ACC112 (cell line): ENCODE results near the gene NTNG1.

Experiments
- H2AFZ ChIP-seq: fragments of 200-600 bp; sonication (generic); one replicate; pipeline ENCODE4 v1.6.0; 2017; ENCODE audit warnings: antibody characterized with exemption, low read length; ENCODE audit not compliant: unreplicated experiment
- H3K27ac ChIP-seq: fragments of 200-600 bp; sonication (generic); 2 replicates; pipeline ENCODE4 v1.5.1; 2014; ENCODE audit warnings: low read depth, mild to moderate bottlenecking, antibody characterized with exemption, low read length, moderate library complexity
- H3K27me3 ChIP-seq: fragments of 200-600 bp; sonication (generic); 2 replicates; pipeline ENCODE4 v1.6.1; 2014; ENCODE audit warnings: mild to moderate bottlenecking, antibody characterized with exemption, low read length, moderate library complexity, mixed read lengths; ENCODE audit not compliant: insufficient read depth
- H3K36me3 ChIP-seq: fragments of 200-600 bp; sonication (generic); 2 replicates; pipeline ENCODE4 v1.6.1; 2016; ENCODE audit warnings: mild to moderate bottlenecking, antibody characterized with exemption, low read length, moderate library complexity, mixed read lengths; ENCODE audit not compliant: insufficient read depth
- H3K4me1 ChIP-seq: fragments of 200-600 bp; sonication (generic); one replicate; pipeline ENCODE4 v1.6.1; 2016; ENCODE audit warnings: low read length, mixed read lengths; ENCODE audit not compliant: insufficient read depth, unreplicated experiment, control insufficient read depth
- H3K4me3 ChIP-seq: fragments of 200-600 bp; sonication (generic); 2 replicates; pipeline ENCODE4 v1.5.1; 2014; ENCODE audit warnings: mild to moderate bottlenecking, low read depth, low read length
- H3K79me2 ChIP-seq: fragments of 200-600 bp; sonication (generic); one replicate; pipeline ENCODE4 v1.6.0; 2016; ENCODE audit warnings: low read length; ENCODE audit not compliant: control insufficient read depth, unreplicated experiment, insufficient read depth

The NTNG1 gene

DNA sequence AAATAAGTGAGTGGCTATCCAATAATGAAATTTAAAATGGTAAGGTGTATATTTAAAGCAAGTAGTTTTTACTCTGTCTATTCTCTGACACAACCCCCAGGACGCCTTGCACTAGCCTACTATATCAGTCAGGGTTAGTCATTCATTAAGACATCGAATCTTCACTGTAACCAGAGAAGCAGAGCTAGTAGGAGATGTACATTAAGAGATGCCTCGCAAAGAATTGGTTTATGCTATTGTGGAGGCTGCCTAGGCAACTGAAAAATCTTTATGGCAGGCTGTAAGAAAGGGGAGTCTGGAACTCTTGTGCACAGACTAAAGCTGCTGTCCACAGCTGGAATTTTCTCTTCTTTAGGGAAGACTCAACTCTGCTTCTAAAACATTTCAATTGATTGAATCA is 28.8 kb downstream of the NTNG1 start:
- H3K4me1 ChIP-seq = no peaks in the 10 kb centered on the region
- no peaks in the 10 kb centered on the region for H3K27me3 ChIP-seq
- H3K4me3 ChIP-seq = no peak overlapping the region
- no peak overlapping the region for H3K27ac ChIP-seq
- H2AFZ ChIP-seq = no peak overlapping the region
- no peaks in the 10 kb centered on the region for H3K36me3 ChIP-seq
- H3K79me2 ChIP-seq = no peaks in the 10 kb centered on the region

DNA sequence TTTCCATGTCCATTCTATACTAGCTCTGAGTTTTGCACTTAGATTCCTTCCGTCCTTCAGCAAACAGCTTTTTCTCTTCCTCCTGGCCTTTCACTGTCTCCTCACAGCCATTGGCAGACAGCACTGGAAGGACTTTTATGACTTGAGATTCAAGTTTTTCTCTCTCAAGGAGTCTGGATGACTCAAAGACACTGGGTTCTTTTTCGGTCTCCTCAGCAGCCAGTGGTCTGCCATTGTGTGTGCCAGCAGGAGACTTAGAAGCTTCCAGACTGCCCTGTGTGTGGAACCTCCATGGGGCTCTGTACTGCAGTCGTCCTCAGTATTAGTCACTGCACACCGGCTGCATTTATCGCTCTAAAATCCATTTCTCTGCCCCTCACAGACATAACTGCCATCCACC is 30.5 kb downstream of the NTNG1 start:
- Histone ChIP-seq H3K4me1 (no peaks in the 10 kb centered on the region), H3K36me3 (no peaks in the 10 kb centered on the region), H3K27me3 (no peaks in the 10 kb centered on the region), H2AFZ (no peak overlapping the region), H3K79me2 (no peaks in the 10 kb centered on the region), H3K27ac (no peak overlapping the region), H3K4me3 (no peak overlapping the region)

DNA sequence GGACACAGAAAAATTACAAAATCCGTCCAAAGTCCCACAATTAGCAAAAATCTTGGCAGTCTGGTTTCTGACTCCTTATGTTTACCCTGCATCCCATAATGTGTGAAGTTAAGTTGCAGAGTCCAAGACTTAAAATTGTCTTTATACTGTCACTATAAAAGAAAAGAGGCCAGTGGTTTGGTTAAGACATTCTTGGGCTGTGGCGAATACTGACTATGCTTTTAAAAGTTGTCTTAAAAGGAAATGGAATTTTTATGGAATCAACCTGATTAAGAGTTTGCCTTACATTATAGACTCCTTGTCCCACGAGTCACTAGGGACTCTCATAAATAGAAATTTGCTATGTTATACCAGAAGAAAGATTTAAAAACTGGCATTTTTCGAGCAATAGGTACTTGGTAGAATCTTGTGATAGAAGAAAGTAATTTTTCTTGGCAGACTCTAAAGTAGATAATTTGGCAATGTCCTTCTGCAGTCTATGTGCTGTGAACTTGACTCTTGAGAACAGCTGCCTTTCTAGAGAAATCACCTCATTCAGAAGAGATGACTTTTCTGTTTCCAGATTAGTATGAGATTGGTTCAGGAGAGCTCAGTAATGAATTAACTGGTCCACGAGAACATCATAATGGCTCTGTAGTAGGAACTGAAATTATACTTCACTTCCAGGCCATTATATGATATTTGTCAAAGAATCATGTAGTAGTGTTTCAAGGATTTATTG is 31.8 kb downstream of the NTNG1 start:
- Histone ChIP-seq H2AFZ (no peak overlapping the region), H3K4me3 (no peak overlapping the region), H3K27me3 (no peaks in the 10 kb centered on the region), H3K79me2 (no peaks in the 10 kb centered on the region), H3K27ac (no peak overlapping the region), H3K36me3 (no peaks in the 10 kb centered on the region), H3K4me1 (no peaks in the 10 kb centered on the region)

DNA sequence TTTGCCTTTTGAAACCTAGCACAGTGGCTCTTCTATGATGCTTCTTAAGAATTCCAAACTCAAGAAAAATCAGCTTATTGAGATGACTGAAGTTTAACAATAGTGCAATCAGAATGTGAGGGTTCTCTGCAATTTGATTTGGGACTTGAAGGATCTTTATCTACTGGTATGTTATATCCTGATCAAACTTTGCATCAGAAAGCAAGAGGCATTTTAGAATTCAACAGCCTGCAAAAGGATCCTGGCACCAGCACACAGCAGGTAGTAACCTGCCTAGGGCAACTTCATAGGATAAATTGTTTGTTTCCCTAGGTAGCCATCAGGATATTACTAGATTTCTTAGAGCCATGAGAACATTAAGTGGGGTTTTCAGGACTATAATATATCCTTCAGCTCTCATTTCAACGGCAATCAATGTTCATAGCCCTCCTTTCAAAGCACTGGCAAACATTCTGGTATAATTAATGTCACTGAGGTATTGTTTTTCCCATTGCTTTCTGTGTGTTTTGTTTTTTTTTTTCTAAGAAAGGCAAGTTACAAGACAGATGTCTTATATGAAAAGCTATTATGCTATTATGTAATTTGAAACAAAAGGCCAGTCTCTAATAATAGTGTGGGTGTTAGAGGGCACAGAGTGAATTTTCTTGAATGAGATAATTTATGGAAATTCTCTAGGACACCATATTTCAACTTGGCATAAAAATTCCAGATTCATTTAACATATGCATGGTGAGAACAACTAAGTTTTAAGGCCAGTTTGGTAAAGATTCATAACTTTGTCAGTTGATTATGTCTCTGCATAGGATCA is 34.5 kb downstream of the NTNG1 start:
- Histone ChIP-seq H3K4me3 (no peak overlapping the region), H2AFZ (no peak overlapping the region), H3K36me3 (no peaks in the 10 kb centered on the region), H3K27me3 (no peaks in the 10 kb centered on the region), H3K4me1 (no peaks in the 10 kb centered on the region), H3K79me2 (no peaks in the 10 kb centered on the region), H3K27ac (no peak overlapping the region)

DNA sequence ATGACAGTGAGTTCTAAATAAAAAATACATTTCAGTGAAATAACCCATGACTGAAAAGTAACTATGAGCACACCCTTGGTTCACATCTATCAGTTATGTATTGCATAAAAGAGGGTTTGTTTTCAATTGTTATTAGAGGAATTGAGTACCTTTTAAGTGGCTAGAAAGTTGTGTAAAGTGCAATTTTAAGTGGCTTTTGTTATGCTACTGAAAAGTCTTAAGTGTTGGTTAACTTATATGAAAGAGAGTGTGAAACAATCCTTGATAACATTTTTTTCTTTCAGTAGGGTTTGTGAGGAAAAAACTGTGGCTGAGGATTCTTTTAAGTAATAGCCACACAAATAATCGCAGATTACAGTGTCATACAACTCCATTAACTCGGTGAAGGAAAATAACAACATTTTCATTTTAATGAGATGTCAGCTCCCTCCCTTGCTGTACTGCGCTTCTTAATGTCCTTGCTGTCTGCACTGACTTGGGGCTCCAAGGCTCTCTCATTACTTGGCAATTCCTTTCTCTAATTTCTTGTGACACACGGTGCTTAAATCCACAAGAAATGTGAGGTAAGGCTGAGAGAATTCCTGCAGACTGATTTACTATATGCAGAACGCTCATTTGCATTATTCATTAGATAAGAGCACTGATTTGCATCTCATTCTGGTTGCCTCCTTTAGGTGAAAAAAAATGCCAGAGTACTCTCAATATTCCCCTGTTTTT is 40.6 kb downstream of the NTNG1 start:
- Histone ChIP-seq H3K4me3 (no peak overlapping the region), H3K79me2 (no peaks in the 10 kb centered on the region), H3K27ac (no peak overlapping the region), H3K27me3 (no peaks in the 10 kb centered on the region), H2AFZ (no peak overlapping the region), H3K4me1 (no peaks in the 10 kb centered on the region), H3K36me3 (no peaks in the 10 kb centered on the region)

DNA sequence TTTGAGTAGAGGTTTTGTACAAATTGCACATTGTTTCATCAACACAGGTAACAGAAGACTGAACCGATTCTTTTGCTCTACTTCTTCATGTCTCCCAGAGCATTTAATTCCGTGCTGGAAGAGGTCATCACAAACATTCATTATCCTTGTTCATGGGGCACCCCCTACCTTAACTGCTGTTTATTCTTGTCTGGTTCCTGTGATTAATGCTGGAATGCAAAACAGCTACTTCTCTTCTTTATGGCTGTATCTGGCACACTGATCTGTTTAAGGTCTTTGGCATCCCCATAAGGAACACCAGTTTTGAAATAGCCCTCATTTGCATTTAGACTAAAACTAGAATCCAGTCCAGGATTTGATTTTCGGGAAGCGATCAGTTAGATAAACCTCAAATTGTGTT is 42.2 kb downstream of the NTNG1 start:
- H3K79me2 ChIP-seq = no peaks in the 10 kb centered on the region

DNA sequence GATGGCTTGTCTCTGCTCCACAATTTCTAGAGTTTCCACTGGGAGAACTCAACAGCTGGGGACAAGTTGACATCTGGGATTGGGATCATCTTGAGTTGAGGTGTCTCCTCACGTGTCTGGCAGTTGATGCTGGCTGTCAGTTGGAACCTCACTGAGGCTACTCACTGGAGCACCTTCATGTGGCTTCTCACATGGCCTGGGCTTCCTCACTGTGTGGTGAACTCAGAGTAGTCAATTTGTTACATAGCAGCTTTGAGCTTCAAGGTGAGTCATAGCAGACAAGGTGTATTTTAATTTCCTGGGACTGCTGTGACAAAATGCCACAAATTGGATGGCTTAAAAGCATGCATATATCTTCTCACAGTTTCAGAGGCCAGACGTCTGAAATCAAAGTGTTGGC is 44.0 kb downstream of the NTNG1 start:
- no peaks in the 10 kb centered on the region for H3K4me1 ChIP-seq
- H3K36me3 ChIP-seq = no peaks in the 10 kb centered on the region
- no peak overlapping the region for H2AFZ ChIP-seq
- no peak overlapping the region for H3K4me3 ChIP-seq
- H3K27ac ChIP-seq = no peak overlapping the region
- H3K27me3 ChIP-seq = no peaks in the 10 kb centered on the region
- no peaks in the 10 kb centered on the region for H3K79me2 ChIP-seq

More for the DNA sequence above, 42.2 kb downstream of the NTNG1 start:
- H3K27ac ChIP-seq = no peak overlapping the region
- no peak overlapping the region for H3K4me3 ChIP-seq
- no peaks in the 10 kb centered on the region for H3K27me3 ChIP-seq
- no peaks in the 10 kb centered on the region for H3K36me3 ChIP-seq
- H2AFZ ChIP-seq = no peak overlapping the region
- no peaks in the 10 kb centered on the region for H3K4me1 ChIP-seq

DNA sequence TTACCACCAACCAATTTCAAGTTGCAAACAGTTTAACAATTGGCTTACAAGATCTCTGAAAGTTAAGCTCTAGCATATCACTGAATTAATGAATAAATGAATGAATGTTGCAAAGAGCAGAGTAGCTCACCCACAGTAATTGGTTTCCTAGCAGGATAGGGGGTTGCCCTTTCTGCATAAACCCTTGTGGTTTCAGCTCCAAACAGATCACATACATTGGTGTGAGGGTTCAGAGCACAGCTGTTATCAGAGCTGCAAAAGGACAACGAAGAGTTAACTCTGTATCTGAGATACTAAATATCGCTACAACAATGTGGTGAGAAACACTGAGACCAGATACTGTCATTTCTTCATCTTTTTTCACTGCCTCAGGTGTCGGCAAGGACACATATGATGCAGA is 46.6 kb downstream of the NTNG1 start:
- Histone ChIP-seq H2AFZ (no peak overlapping the region), H3K27me3 (no peaks in the 10 kb centered on the region), H3K4me1 (no peaks in the 10 kb centered on the region)

DNA sequence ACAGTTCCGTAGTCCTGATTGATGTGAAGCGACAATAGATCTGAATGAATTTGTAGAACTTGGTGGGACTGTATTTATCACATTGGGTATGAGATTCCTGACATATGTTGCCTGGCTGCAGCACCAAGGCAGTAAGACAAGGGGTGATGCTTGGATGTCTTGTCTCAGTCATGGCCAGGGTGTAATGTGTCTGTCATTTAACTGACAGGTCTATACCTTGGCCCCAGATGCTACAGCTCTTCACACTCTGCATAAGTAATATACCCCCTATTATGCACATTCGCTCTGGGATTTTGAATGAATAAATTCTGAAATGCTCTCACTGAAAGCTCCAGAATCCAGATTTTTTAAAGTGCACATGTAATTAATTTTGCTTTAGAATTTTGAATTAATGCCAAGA is 47.3 kb downstream of the NTNG1 start:
- Histone ChIP-seq H3K4me1 (no peaks in the 10 kb centered on the region), H3K4me3 (no peak overlapping the region), H3K36me3 (no peaks in the 10 kb centered on the region), H3K79me2 (no peaks in the 10 kb centered on the region), H3K27me3 (no peaks in the 10 kb centered on the region), H2AFZ (no peak overlapping the region), H3K27ac (no peak overlapping the region)

More for the DNA sequence above, 46.6 kb downstream of the NTNG1 start:
- Histone ChIP-seq H3K27ac (no peak overlapping the region), H3K4me3 (no peak overlapping the region), H3K36me3 (no peaks in the 10 kb centered on the region), H3K79me2 (no peaks in the 10 kb centered on the region)

DNA sequence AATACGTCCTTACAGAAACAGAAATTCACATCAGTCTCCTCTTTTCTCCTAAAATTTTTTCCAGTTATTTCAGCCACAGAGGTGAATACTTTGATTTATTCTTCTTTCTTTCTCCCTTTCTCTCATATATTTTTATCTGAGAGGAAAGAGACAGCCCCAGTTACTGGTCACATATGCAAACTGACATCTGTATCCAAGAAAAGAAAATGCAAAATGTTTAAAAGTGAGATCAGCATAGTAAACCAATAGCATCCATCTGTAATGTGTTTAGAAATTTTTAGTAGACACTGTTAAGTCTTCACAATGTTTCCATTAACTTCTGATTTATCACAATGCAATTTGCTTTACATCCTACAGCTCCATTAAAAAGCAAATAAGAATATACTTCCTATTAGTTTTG is 53.5 kb downstream of the NTNG1 start:
- Histone ChIP-seq H2AFZ (no peak overlapping the region), H3K79me2 (no peaks in the 10 kb centered on the region), H3K4me1 (no peaks in the 10 kb centered on the region), H3K27me3 (no peaks in the 10 kb centered on the region), H3K4me3 (no peak overlapping the region), H3K27ac (no peak overlapping the region), H3K36me3 (no peaks in the 10 kb centered on the region)
